HEK293 (cell line): ENCODE measurements around the gene MEI1.

ENCODE experiments used
- CTCF ChIA-PET: fragments of 350-600 bp; formaldehyde crosslinking; extraction: SDS; loops from one replicate; lab custom pipeline; 2021; ENCODE audit warnings: antibody characterized with exemption; lab: Yijun Ruan, JAX
- POLR2A ChIA-PET: fragments of 300-600 bp; formaldehyde crosslinking; extraction: SDS; loops from one replicate; lab custom pipeline; 2020; ENCODE audit warnings: antibody characterized with exemption, inconsistent platforms; lab: Yijun Ruan, JAX
- H3K27ac ChIP-seq: fragments of 200-500 bp; sonication (Bioruptor generic); 2 replicates; pipeline ENCODE4 v1.5.1; 2014; ENCODE audit warnings: low read depth, low read length, control low read depth, inconsistent platforms; ENCODE audit errors: extremely low read depth
- H3K36me3 ChIP-seq, 2 experiments: fragments of 200-500 bp in 1 of 2; sonication (Bioruptor generic) in 1 of 2; 1 replicate in 1 of 2; 2 replicates in 1 of 2; pipeline ENCODE4 v1.5.1; 2014 to 2017; ENCODE audit warnings: inconsistent platforms in 2 of 2, low read length in 2 of 2; ENCODE audit not compliant: control insufficient read depth in 2 of 2, insufficient read depth in 1 of 2
- H3K4me1 ChIP-seq: fragments of 200-500 bp; sonication (Bioruptor generic); 2 replicates; pipeline ENCODE4 v1.5.1; 2014; ENCODE audit warnings: mild to moderate bottlenecking, low read length, inconsistent platforms; ENCODE audit not compliant: control insufficient read depth, insufficient read depth
- H3K4me3 ChIP-seq: 2 replicates; pipeline ENCODE4 v1.5.1; 2011; ENCODE audit warnings: low read depth, mild to moderate bottlenecking, control low read depth, low read length, moderate library complexity
- H3K9me3 ChIP-seq: fragments of 200-500 bp; sonication (Bioruptor generic); 2 replicates; pipeline ENCODE4 v1.5.1; 2014; ENCODE audit warnings: low read depth, low read length, inconsistent platforms; ENCODE audit not compliant: control insufficient read depth, insufficient read depth
- GLIS1 ChIP-seq: fragments of 450-650 bp; formaldehyde crosslinking; IDR thresholded peaks from 2 replicates; pipeline ENCODE4 v1.5.1; 2016; ENCODE audit warnings: missing biosample characterization, missing genetic modification characterization
- MEIS1 ChIP-seq: sonication (generic); formaldehyde crosslinking; IDR thresholded peaks from 2 replicates; pipeline ENCODE4 v1.8.1; 2022; ENCODE audit warnings: missing genetic modification reagents, mild to moderate bottlenecking, borderline replicate concordance
- PRDM1 ChIP-seq: fragments of 450-650 bp; formaldehyde crosslinking; IDR thresholded peaks from 2 replicates; pipeline ENCODE4; 2016; ENCODE audit warnings: missing biosample characterization, missing genetic modification characterization
- ZBTB17 ChIP-seq: fragments of 450-650 bp; formaldehyde crosslinking; IDR thresholded peaks from 2 replicates; pipeline ENCODE4 v1.5.1; 2016; ENCODE audit warnings: missing biosample characterization, missing genetic modification characterization
- ZBTB7A ChIP-seq: fragments of 450-650 bp; formaldehyde crosslinking; IDR thresholded peaks from 2 replicates; pipeline ENCODE4 v1.5.1; 2016; ENCODE audit warnings: low read depth, missing biosample characterization, missing genetic modification characterization
- ZFP37 ChIP-seq: fragments of 450-650 bp; formaldehyde crosslinking; IDR thresholded peaks from 2 replicates; pipeline ENCODE4 v1.5.1; 2016; ENCODE audit warnings: missing biosample characterization, missing genetic modification characterization
- ZNF121 ChIP-seq: fragments of 450-650 bp; formaldehyde crosslinking; IDR thresholded peaks from 2 replicates; pipeline ENCODE4 v1.5.1; 2016; ENCODE audit warnings: missing biosample characterization, missing genetic modification characterization
- ZNF2 ChIP-seq: fragments of 450-650 bp; formaldehyde crosslinking; IDR thresholded peaks from 2 replicates; pipeline ENCODE4 v1.5.1; 2016; ENCODE audit warnings: missing biosample characterization, missing genetic modification characterization
- ZNF280C ChIP-seq: fragments of 450-650 bp; formaldehyde crosslinking; IDR thresholded peaks from 2 replicates; pipeline ENCODE4 v1.5.1; 2016; ENCODE audit warnings: missing biosample characterization, missing genetic modification characterization
- ZNF404 ChIP-seq: fragments of 450-650 bp; formaldehyde crosslinking; IDR thresholded peaks from 2 replicates; pipeline ENCODE4 v1.5.1; 2017; ENCODE audit warnings: missing biosample characterization, missing genetic modification characterization
- ZNF514 ChIP-seq: fragments of 450-650 bp; formaldehyde crosslinking; IDR thresholded peaks from 2 replicates; pipeline ENCODE4 v1.5.1; 2016; ENCODE audit warnings: missing biosample characterization, missing genetic modification characterization
- ZNF561 ChIP-seq: fragments of 450-650 bp; IDR thresholded peaks from 2 replicates; pipeline ENCODE4 v1.5.1; 2018; ENCODE audit warnings: missing biosample characterization, missing genetic modification characterization, borderline replicate concordance
- ZNF621 ChIP-seq: fragments of 450-650 bp; formaldehyde crosslinking; IDR thresholded peaks from 2 replicates; pipeline ENCODE4 v1.5.1; 2017; ENCODE audit warnings: missing biosample characterization, missing genetic modification characterization
- ZNF654 ChIP-seq: fragments of 450-650 bp; formaldehyde crosslinking; IDR thresholded peaks from 2 replicates; pipeline ENCODE4 v1.5.1; 2016; ENCODE audit warnings: low read depth, missing biosample characterization, missing genetic modification characterization
- ZNF777 ChIP-seq: fragments of 450-650 bp; formaldehyde crosslinking; IDR thresholded peaks from 2 replicates; pipeline ENCODE4 v1.5.1; 2017; ENCODE audit warnings: missing biosample characterization, missing genetic modification characterization, borderline replicate concordance
- ZSCAN23 ChIP-seq: fragments of 450-650 bp; formaldehyde crosslinking; IDR thresholded peaks from 2 replicates; pipeline ENCODE4 v1.5.1; 2016; ENCODE audit warnings: missing biosample characterization, missing genetic modification characterization
- TF ChIP-seq, protein P1 (sequence below): fragments of 450-650 bp; formaldehyde crosslinking; IDR thresholded peaks from 2 replicates; pipeline ENCODE4 v1.5.1; 2016; ENCODE audit warnings: missing biosample characterization, missing genetic modification characterization

Gene MEI1

GRCh38 chr22:41746567-41747400 is 47.5 kb downstream of the MEI1 start (continued):
- peak; percentile 82 for TF ChIP-seq ZNF654 (tag by site-specific recombination)
- TF ChIP-seq ZNF280C (tag by site-specific recombination), result no peak
- TF ChIP-seq ZBTB17, result no peak
- TF ChIP-seq GLIS1 (tag by site-specific recombination), result peak; percentile 81
- no peak for TF ChIP-seq ZNF121 (tag by site-specific recombination)
- TF ChIP-seq ZNF514 (tag by site-specific recombination), result no peak

GRCh38 chr22:41752011-41752970 is 53.0 kb downstream of the MEI1 start:
- CTCF ChIA-PET, result interaction anchor here (0.8 to 2.5 kb wide), 2 partner anchors 11 to 12 kb away, joined by 3 to 8 read pairs; no protein-coding TSS in a partner anchor
- H3K36me3 ChIP-seq, result no peaks in the 10 kb centered on the region
- no peaks in the 10 kb centered on the region for H3K4me1 ChIP-seq
- TF ChIP-seq ZFP37 (tag by site-specific recombination) (no peak), ZBTB7A (no peak), ZNF621 (tag by site-specific recombination) (no peak)
- no peaks in the 10 kb centered on the region for H3K9me3 ChIP-seq
- no peak overlapping the region for H3K27ac ChIP-seq
- POLR2A ChIA-PET, result no interaction called here
- H3K4me3 ChIP-seq, result no peak overlapping the region

DNA sequence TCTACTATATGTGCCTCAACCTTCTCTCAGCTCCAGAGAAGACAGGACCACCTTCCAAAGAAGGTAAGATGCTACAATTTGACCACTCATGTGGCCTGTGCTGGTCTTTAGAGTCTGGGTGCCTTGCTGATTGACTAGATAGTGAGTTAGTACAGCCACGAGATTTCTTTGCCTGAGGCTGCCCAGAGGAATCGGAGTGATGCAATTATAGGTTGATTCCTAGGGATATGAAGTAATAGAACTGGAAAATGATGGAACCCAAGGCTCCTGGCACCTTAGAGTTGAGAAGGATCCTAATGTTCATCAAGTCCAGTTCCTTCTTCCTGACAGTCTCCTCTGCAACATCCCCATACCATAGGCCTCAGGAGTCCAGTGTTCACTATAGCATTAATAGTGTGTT is 54.7 kb downstream of the MEI1 start:
- H3K4me3 ChIP-seq, result no peak overlapping the region
- H3K9me3 ChIP-seq, result no peaks in the 10 kb centered on the region
- H3K36me3 ChIP-seq, result no peaks in the 10 kb centered on the region
- H3K27ac ChIP-seq, result no peak overlapping the region
- no peak for TF ChIP-seq ZNF561 (tag by site-specific recombination)
- no peak for TF ChIP-seq ZNF2 (tag by site-specific recombination)
- no peak for TF ChIP-seq PRDM1 (tag by site-specific recombination)
- TF ChIP-seq, protein P1, sequence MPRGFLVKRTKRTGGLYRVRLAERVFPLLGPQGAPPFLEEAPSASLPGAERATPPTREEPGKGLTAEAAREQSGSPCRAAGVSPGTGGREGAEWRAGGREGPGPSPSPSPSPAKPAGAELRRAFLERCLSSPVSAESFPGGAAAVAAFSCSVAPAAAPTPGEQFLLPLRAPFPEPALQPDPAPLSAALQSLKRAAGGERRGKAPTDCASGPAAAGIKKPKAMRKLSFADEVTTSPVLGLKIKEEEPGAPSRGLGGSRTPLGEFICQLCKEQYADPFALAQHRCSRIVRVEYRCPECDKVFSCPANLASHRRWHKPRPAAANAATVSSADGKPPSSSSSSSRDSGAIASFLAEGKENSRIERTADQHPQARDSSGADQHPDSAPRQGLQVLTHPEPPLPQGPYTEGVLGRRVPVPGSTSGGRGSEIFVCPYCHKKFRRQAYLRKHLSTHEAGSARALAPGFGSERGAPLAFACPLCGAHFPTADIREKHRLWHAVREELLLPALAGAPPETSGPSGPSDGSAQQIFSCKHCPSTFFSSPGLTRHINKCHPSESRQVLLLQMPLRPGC, result no peak
- TF ChIP-seq MEIS1 (CRISPR knock-in tag), result no peak
- TF ChIP-seq ZNF404, result no peak
- no peak for TF ChIP-seq ZSCAN23
- no peak for TF ChIP-seq ZNF777 (tag by site-specific recombination)
- H3K4me1 ChIP-seq, result no peaks in the 10 kb centered on the region
- POLR2A ChIA-PET, result interaction anchor here (0.6 kb wide), 1 partner anchor 126 kb away, joined by 4 read pairs; no protein-coding TSS in a partner anchor
- CTCF ChIA-PET, result interaction anchor here (0.7 to 2.5 kb wide), 4 partner anchors 9 to 105 kb away, joined by 3 to 8 read pairs (median 6); no protein-coding TSS in a partner anchor
